T follicular helper cell (primary cell): Measurements from ENCODE around the gene CBS.
A peak's percentile ranks its signal among the peaks of the same experiment; 100 is the strongest.
"Not testable (repeated sequence)": the region's sequence is repeated elsewhere in the genome, so short reads cannot be mapped to it uniquely, and the experiment has no call there.

ENCODE experiments used
- DNase-seq: peaks from one replicate; pipeline ENCODE4 v3.0.0-alpha.2; 2020; ENCODE audit warnings: low read depth
- total RNA-seq, 2 experiments: gene quantifications; one replicate each; lab custom pipeline; 2026; lab: John Stamatoyannopoulos, UW

Gene CBS
- 0.12 to 2.6 reads per million in 2 experiments for total RNA-seq

- DNase-seq, result not testable (repeated sequence)
Observed at GRCh38 chr21:43075170-43076022, at the start of gene CBS. Gene CBS, minus strand, starts transcription at chr21:43075835. Its CDS starts 3,642 bp downstream, at chr21:43072193.

DNA sequence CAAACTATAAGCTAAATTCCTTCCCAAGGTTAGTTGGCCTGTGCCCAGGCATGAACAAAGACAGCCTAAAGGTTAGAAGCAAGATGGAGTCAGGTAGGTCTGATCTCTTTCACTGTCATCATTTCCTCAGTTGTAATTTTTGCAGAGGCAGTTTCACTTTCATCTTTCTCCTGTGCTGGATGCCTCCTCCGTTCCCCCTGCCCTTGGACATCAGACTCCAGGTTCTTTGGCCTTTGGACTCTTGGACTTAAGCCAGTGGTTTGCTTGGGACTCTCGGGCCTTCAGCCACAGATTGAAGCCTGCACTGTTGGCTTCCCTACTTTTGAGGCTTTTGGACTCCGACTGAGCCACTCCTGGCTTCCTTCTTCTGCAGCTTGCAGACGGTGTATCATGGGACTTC lies 40.3 kb upstream of the CBS start:
- DNase-seq, result not testable (repeated sequence)

GRCh38 chr21:43114483-43114882 lies 38.8 kb upstream of the CBS start:
- not testable (repeated sequence) for DNase-seq

GRCh38 chr21:43109006-43109405 lies 33.4 kb upstream of the CBS start:
- not testable (repeated sequence) for DNase-seq

DNA sequence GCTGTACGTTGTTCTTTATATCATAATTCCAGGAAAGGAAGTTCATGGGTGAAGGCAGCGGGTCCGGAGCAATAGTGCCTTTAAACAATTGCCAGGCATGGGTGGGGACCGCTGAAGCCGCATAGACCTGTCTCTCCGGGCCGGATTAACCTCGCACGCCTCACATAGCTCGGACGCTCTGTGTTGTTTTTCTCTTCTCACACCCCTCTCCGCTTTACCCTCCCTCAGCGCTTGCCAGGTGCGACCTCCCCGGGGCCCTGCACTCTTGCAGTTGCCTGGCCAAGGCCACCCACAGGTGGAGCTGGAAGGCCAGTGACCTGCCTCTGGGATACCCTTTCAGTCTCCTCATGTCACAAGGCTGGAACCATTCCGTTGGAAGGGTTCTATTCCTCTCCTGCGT lies 32.5 kb upstream of the CBS start:
- not testable (repeated sequence) for DNase-seq

DNA sequence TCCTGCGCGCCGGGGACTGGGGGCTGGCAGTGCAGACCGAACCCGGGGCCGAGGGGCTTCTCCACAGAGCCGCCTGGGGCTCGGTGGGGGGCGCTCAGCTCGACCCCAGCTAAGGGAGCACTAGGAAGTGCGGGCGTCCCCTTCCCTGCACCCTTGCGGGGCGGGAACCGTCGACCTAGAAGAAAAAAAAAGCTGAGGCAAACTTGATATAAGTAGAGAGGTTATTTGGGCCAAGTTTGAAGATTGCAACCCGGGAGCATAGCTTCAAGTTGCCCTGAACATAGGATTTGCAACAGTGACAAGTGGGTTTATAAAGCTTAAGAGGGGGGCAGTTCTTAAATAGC lies 32.1 kb upstream of the CBS start:
- DNase-seq, result not testable (repeated sequence)

- DNase-seq, result peak; percentile 76
Observed at GRCh38 chr21:43106965-43107793, 31.5 kb upstream of the CBS start, which contains the start of gene U2AF1. Gene U2AF1, minus strand, starts transcription at chr21:43107570. Its CDS starts 76 bp downstream, at chr21:43107494.

- not testable (repeated sequence) for DNase-seq
Observed at GRCh38 chr21:43104642-43105041, 29.0 kb upstream of the CBS start.

DNA sequence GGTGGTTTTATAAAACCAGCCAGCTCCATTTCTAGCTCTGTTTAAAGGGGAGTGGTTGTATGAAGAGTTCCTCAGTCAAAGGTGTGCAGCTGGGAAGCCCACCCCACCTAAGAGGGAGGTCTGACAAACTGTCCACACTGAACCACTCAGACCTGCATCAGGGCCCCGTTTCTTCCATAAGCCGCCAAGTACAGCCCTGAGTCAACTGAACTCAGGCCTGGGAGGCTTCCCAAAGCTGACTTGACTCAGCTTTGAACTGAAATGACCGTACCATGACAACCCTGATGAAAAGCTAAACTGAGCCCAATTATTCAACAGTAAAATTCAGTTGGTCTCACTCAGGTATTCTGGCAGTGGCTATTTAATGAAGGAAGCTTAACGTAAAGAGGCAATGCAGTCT lies 26.6 kb upstream of the CBS start:
- not testable (repeated sequence) for DNase-seq

DNA sequence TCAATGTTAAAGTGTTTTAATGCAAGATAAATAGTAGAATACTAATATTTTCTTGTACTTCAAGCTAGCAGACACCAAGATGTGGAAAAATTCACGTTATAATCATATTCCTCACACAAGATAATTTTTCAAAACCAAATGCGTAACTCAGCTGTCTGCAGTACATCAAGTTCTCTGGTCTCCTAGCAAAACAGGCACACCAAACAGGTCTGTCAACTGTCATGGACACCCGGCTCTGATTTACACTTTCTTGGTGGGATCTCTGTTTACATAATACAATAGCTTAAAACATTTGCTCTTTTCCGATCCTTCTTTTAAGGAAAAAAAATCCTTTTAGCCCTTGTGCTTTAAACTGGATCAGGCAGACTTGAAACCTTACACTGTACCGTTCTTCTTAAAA lies 26.0 kb upstream of the CBS start:
- not testable (repeated sequence) for DNase-seq

- DNase-seq, result not testable (repeated sequence)
Observed at GRCh38 chr21:43101000-43101399, 25.4 kb upstream of the CBS start.

DNA sequence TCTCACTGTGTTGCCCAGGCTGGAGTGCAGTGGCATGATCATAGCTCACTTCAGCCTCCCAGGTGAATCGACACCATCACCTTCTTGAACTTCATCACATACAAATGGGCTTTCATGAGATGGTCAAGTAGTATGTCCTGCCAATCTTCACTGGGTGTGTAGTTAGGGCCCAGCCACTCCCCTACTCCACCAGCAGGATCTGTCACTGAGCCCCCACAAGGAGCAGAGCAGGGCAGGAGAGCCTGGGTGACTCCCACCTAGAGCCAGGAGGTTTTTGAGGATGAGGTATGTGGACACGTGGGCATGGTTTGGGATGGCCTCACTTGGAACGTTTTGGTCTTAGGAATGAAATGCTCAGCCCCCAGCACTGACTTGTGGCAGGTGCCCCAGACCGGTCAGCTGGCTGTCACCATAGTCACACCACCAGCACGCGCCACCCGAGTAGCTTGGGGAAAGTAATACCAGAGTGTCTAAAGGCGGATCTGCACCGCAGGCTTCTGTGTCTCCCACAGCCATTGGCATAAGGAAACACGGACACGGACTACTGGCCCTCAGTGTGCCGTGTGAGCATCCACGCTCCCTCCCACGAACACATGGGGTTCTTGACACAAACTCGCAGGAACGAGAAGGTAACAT lies 16.5 kb upstream of the CBS start:
- DNase-seq, result not testable (repeated sequence)

GRCh38 chr21:43090947-43091346 lies 15.3 kb upstream of the CBS start:
- DNase-seq, result not testable (repeated sequence)

GRCh38 chr21:43089463-43089862 lies 13.8 kb upstream of the CBS start:
- not testable (repeated sequence) for DNase-seq

DNA sequence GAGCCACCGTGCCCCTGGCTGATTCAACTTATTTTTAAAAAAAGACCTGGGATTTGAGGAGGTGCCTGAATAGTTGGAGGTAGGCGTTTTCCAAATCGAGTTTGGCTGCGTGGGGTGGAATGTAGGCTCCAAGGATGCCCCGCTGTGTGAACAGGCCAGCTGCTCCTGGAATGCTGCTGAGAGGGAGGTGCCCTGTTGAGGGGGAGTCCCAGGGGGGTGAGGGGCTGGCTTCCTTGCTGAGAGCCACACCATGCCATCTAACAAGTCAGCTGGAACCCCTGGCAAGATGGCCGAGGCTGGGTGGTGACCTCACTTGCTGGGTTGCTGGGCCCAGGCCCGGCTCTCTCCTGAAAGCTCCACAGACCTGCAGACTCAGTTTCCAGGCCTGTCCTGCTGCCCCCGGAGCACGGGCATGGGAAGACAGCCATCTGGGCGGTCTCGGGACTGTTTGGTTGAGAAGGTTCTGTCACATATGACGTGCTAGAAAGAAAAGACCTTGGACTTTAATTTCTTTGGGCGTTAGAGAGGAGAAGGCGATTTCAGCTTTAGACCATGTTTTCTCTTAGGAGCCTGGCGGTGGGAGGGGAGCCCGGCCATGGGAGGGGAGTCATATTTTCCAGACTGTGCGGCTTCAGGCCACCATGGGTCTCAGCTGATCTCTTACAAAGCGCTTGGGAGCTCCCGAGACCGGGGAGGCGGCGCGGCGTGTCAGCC lies 7.1 kb upstream of the CBS start:
- DNase-seq, result not testable (repeated sequence)

GRCh38 chr21:43076643-43077042 lies 1.0 kb upstream of the CBS start:
- not testable (repeated sequence) for DNase-seq

DNA sequence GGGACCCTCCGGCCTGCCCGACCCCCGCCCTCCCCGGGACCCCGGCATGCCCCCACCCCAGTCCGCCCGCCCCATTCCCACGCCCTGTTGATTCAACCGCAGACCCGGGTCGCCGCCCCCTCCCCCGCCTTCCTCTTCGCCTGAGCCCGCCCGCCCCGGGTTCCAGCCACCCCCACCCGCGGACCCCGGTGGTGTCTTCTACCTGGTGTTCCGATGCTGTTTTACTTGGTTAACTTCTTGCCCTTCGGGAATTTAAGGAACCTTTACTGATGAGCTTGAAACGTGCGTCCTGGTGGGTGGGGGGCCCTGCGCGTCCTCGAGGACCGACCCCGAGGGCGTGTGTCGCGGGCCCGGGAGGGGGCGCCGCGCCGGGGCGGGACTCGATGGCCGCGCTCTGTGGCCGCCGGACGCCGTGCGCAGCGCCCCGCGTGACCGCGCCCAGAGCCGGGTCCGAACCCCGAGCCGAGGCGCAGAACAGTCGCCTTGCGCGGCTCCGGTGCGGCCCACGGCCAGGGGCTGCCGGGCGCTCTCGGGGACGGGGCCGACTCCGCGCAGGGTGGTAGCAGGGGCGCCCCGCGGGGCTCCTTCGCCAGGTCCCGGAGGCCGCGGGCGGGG lies 495 bp upstream of the CBS start:
- not testable (repeated sequence) for DNase-seq

GRCh38 chr21:43074401-43075169 lies 1.1 kb downstream of the CBS start:
- not testable (repeated sequence) for DNase-seq

- not testable (repeated sequence) for DNase-seq
Observed at GRCh38 chr21:43072742-43073141, 2.9 kb downstream of the CBS start.

DNA sequence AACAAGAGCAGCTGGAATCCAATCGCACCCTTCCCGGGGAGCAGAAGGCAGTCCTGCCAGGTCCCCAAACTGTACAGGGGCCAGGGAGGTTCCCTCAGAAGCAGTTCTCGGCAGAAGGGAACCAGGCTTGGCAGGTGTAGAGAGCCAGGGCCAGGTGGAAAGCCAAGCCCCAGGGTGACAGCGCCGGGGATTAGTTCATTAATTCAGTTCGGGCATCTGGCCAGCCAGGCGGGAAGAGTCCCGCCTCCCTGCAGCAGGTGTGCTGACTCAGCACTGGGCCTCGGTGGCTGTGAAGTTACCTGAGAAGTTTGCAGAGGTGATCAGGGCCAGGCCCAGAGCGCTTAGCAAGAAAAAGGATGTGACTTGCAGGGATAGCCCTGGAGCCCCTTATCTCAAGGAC lies 6.0 kb downstream of the CBS start:
- not testable (repeated sequence) for DNase-seq
